IPS-20b (cell line): ENCODE data around the gene INO80E.

ENCODE experiments used
- H3K27ac ChIP-seq: one replicate; pipeline ENCODE4 v1.5.1; 2013; ENCODE audit warnings: low read length
- H3K27me3 ChIP-seq: 2 replicates; pipeline ENCODE4 v1.6.1; 2013; ENCODE audit warnings: mild to moderate bottlenecking, low read length, inconsistent platforms; ENCODE audit not compliant: insufficient read depth
- H3K36me3 ChIP-seq: 2 replicates; pipeline ENCODE4 v1.6.1; 2013; ENCODE audit warnings: low read depth, mild to moderate bottlenecking, inconsistent platforms, low read length, moderate library complexity; ENCODE audit not compliant: insufficient read depth
- H3K4me1 ChIP-seq: 2 replicates; pipeline ENCODE4 v1.6.1; 2013; ENCODE audit warnings: mild to moderate bottlenecking, control low read depth, inconsistent platforms, low read length, moderate library complexity; ENCODE audit not compliant: insufficient read depth
- H3K4me3 ChIP-seq: 2 replicates; pipeline ENCODE4 v1.5.1; 2013; ENCODE audit warnings: mild to moderate bottlenecking, low read length, inconsistent platforms
- H3K9ac ChIP-seq: 2 replicates; pipeline ENCODE4 v1.6.1; 2013; ENCODE audit warnings: low read depth, mild to moderate bottlenecking, inconsistent platforms, low read length, moderate library complexity
- H3K9me3 ChIP-seq: 2 replicates; pipeline ENCODE4 v1.6.1; 2013; ENCODE audit warnings: mild to moderate bottlenecking, low read depth, low read length, inconsistent platforms; ENCODE audit not compliant: insufficient read depth

The INO80E gene

DNA sequence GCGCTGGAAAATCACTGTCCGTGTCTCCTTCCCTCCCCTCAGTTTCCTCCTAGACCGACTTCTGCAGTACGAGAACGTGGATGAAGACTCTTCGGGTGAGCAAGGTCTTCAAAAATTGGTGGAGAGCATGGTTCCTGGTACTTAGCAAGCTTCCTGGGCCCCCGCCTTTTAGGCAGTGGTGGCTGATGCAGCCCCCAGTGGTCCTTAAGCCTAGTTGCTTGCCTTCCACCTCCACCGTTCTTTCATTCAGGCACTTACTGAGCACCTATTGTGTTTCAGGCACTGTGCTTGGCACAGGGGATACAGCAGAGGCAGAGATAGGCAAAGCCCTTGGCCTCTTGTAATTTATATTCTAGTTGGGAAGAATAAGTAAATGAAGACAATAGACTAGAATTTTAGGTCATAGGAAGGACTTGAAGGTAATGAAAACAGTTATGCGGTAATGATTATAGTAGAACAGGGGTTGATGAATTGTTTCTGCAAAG lies 767 bp downstream of the INO80E start:
- Histone ChIP-seq H3K27me3 (no peaks in the 10 kb centered on the region), H3K27ac (no peak overlapping the region)

DNA sequence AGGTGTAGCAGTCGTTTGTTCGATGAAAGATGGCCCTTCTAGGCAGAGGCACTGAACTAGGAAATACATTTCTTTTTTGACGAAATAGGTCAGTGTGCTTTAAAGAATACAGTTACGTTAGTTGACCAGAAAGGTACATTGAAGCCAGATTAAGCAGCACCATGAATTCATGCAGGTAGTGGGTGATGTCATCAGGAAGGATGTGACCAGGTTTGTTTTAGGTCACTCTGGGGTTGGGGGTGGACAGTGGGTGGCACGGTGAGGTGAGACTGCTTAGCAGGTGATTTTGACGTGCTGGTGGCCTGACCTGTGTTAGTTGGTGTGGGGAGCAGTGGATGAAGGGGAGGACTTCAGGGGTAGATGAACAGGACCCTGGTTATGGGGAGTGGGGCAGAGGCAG lies 3.6 kb downstream of the INO80E start:
- no peak overlapping the region for H3K9ac ChIP-seq
- H3K4me1 ChIP-seq: peaks cover 6% of the 10 kb centered on the region; the same call in 1 of the 2 replicates
- H3K36me3 ChIP-seq: peaks cover 16% of the 10 kb centered on the region; the same call in 1 of the 2 replicates
- H3K9me3 ChIP-seq: no peaks in the 10 kb centered on the region
- no peak overlapping the region for H3K27ac ChIP-seq
- no peaks in the 10 kb centered on the region for H3K27me3 ChIP-seq
- H3K4me3 ChIP-seq: no peak overlapping the region

More for the DNA sequence above, 767 bp downstream of the INO80E start:
- Histone ChIP-seq H3K9me3 (no peaks in the 10 kb centered on the region), H3K36me3 (peaks cover 34% of the 10 kb centered on the region), H3K9ac (peak overlapping the region; percentile 93; the same call in 1 of the 2 replicates), H3K4me3 (peak overlapping the region; percentile 87), H3K4me1 (peaks cover 6% of the 10 kb centered on the region; the same call in 1 of the 2 replicates)

DNA sequence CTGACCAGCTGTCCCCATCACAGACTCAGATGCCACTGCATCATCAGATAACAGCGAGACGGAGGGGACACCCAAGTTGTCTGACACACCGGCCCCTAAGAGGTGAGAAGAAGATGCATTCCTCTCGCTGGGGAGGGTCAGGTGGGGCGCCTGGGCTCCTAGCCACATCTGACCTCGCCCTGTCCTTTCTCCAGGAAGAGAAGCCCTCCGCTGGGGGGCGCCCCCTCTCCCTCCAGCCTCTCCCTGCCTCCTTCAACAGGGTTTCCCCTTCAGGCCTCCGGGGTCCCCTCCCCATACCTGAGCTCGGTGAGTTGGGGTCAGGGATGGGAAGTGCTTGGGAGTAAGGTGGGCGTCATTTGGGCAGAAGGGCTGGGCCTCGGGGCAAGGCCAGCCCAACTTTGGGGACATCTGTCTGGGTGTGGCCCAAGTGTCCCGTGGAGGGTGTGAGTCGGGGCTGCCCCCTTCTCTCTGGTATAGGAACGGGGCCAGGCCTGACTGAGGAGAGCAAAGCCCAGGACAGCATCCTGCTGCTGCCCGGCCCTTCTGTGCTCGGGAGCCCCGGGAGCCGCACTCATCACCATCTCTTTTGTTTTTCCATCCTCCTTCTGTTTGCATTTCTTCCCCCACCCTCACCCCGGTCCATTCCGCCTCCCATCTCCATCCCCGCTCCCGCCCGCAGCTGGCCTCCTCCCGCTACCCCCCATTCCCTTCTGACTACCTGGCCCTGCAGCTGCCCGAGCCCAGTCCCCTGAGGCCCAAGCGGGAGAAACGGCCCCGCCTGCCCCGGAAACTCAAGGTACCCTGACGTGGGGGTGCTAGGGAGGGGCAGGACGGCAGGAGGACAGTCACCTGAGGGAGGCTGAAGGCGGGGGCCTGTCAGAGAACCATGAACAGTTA lies 4.9 kb downstream of the INO80E start:
- H3K27ac ChIP-seq: peak overlapping the region; percentile 37
- peak overlapping the region; percentile 54; the same call in 1 of the 2 replicates for H3K4me3 ChIP-seq
- peaks cover 16% of the 10 kb centered on the region; the same call in 1 of the 2 replicates for H3K36me3 ChIP-seq
- no peaks in the 10 kb centered on the region for H3K9me3 ChIP-seq
- peaks cover 6% of the 10 kb centered on the region; the same call in 1 of the 2 replicates for H3K4me1 ChIP-seq
- no peak overlapping the region; the same call in 1 of the 2 replicates for H3K9ac ChIP-seq
- H3K27me3 ChIP-seq: no peaks in the 10 kb centered on the region

DNA sequence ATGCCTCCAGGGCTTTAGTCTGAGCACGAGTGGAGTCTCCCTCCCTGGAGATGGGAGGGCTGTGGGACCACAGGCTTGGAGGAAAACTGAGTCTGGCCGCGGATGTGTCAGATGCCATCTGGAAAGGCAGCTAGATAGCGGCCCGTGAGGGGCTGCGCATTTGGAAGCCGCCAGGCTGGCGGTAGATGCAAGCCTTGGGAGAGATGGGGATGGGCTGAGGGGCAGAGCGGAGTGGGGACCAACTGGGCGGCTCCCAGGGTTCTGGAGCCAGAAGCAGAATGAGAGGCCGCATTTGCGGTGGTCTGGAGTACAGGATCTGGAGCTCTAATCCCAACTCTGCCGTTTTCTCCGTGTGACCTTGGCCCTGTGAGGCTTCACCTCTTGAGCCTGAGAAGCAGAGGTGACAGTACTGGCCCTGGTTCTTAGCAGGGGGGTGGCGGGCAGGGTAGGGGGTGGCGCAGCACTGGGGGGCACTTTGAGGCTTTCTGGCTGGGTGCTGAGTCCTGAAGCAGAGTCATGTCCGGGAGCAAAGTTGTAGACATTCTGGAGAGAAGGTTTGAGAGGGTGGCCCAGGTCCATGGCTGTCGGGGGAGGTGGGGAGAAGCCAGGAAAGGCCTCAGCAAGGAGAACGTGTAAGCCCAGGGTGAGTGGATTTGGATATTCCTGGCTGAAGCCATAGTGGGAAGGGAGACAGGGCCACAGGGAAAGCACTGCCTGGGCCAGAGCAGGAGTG lies 6.7 kb downstream of the INO80E start:
- Histone ChIP-seq H3K4me3 (no peak overlapping the region), H3K9ac (no peak overlapping the region), H3K9me3 (no peaks in the 10 kb centered on the region), H3K27me3 (no peaks in the 10 kb centered on the region), H3K4me1 (peaks cover 2% of the 10 kb centered on the region; the same call in 1 of the 2 replicates), H3K36me3 (peaks cover 8% of the 10 kb centered on the region; the same call in 1 of the 2 replicates), H3K27ac (no peak overlapping the region)

DNA sequence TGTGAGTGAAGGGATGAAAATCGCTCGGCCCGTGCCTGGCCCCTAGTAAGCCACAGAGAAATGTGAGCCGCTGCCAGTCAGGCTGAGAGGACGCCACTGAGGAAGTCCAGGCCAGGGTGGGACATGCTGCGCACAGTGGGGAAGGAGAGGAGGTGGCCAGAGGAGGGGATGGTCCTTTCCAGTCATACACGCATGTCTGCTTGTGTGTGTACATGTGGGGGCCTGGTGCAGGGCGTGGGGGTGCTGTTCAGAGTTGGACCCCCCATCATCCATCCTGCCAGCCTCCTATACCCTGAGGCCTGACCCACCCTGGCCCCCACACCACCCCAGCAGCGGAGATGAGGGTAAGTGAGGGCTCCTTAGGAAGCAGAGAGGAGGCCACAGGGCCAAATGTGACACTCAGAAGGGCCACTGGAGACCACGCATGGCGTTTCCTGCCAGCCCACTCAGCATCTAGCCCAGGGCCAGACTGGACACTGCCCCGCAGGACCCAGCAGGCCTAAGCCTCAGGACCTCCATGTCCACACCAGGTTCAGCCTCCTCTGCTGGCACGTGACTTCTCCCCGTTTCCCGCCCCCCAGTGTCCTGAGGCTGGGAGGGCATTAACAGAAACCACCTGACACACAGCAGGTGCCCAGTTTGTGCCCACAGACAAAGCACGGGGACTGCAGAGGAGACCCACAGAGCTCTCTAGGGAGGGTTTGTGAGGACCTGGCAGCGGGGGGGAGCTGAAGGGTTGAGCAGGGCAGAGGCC lies 7.8 kb downstream of the INO80E start:
- Histone ChIP-seq H3K9ac (no peak overlapping the region), H3K9me3 (no peaks in the 10 kb centered on the region), H3K27me3 (peaks cover 3% of the 10 kb centered on the region), H3K4me1 (peaks cover 2% of the 10 kb centered on the region; the same call in 1 of the 2 replicates), H3K36me3 (no peaks in the 10 kb centered on the region; the same call in 1 of the 2 replicates), H3K4me3 (no peak overlapping the region), H3K27ac (no peak overlapping the region)

DNA sequence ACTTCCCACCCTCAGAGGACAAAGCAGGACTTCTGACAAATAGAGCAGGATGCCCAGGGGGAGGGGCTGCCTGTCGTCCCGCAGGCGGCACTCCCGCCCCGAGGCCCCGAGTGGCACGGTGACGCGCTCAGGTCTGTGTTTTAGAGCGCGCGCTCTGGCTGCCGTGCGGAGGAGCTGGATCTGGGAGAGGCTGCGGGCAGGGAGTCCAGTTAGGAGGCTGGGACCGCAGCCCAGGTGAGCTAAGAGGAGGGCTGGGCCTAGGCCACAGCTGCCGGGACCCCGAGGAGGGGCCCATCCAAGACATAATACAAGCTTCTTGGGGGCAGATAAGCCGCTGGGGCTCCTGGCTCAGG lies 8.4 kb downstream of the INO80E start:
- peaks cover 8% of the 10 kb centered on the region for H3K27me3 ChIP-seq
- H3K9ac ChIP-seq: no peak overlapping the region
- no peak overlapping the region for H3K27ac ChIP-seq
- H3K36me3 ChIP-seq: no peaks in the 10 kb centered on the region; the same call in 1 of the 2 replicates
- H3K4me1 ChIP-seq: peaks cover 2% of the 10 kb centered on the region; the same call in 1 of the 2 replicates
- H3K4me3 ChIP-seq: no peak overlapping the region
- no peaks in the 10 kb centered on the region for H3K9me3 ChIP-seq

DNA sequence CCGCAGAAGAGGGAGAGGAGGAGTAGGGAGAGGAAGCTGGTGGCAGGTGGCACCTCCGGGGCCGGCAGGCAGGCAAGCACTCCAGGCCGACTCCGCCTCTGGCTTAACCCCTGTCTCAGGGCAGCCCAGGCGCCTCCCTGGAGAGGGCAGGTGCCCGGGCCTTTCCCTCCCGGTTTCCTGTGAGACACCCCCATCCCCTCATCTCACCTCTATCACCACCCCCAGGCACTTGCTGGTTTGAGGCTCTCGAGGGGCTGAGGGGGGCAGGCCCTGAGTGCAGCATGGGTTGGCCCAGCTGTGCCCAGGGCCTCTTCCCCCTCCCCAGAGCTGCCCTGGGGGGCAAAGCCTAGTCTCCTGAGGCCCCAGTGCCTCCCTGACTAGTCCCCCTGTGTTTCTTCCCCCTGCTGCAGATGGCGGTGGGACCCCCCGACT lies 8.8 kb downstream of the INO80E start:
- Histone ChIP-seq H3K36me3 (no peaks in the 10 kb centered on the region; the same call in 1 of the 2 replicates), H3K9me3 (no peaks in the 10 kb centered on the region), H3K4me3 (no peak overlapping the region), H3K27ac (no peak overlapping the region), H3K27me3 (peaks cover 12% of the 10 kb centered on the region), H3K9ac (no peak overlapping the region), H3K4me1 (peaks cover 2% of the 10 kb centered on the region; the same call in 1 of the 2 replicates)

DNA sequence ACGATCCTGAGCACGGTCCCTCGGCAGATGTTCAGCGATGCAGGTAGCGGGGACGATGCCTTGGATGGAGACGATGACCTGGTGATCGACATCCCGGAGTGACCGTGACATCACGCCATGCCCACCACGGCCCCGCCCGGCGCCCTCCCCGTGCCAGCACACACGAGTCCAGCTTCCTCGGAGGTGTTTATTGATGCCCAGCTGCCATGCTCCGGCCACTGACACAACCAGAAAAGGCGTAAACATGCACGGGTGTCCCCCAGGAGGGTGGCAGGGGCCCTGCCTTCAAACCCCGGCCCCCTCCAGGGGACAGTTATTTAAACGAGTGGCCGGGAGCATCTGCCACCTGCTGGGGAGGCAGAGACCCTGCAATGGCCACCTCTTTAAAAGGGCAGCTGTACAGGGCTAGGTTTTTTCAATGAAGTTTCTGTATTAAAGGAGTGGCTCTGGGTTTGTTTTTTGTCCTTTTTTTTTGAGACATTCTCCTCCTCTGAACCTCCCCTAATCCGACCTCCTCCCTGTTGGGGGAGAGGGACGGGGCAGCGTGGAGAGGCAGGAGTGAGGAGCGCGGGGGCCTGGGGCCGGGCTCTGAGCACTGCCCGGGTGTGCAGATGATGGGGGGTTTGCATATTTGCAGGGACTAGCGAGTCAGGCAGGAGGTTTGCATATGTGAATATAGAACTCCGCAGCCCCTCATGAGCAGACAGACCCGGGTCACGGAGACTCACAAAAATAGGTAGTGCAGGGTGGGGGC lies 9.5 kb downstream of the INO80E start:
- no peak overlapping the region for H3K27ac ChIP-seq
- no peak overlapping the region for H3K4me3 ChIP-seq
- no peak overlapping the region for H3K9ac ChIP-seq

DNA sequence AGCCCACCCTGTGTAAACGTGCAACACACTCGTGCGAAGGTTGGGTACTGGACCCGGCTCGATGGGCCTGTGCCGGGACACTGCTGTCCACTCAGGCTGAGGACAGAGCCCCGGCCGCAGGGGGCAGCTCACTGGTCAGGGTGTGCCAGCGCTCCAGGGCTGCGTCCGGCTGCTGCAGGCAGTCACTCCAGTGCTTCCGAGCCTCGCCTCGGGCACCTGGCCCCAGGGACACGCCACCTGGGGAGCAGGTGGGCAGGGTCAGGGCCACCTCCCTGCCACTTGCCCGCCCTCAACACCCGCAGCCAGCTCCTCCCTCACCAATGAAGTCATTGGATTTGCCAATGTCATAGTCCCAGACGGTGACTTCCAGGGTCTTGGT lies 10.0 kb downstream of the INO80E start:
- Histone ChIP-seq H3K36me3 (no peaks in the 10 kb centered on the region; the same call in 1 of the 2 replicates), H3K4me1 (peaks cover 2% of the 10 kb centered on the region; the same call in 1 of the 2 replicates), H3K9ac (no peak overlapping the region), H3K27me3 (peaks cover 22% of the 10 kb centered on the region), H3K4me3 (no peak overlapping the region), H3K9me3 (no peaks in the 10 kb centered on the region), H3K27ac (no peak overlapping the region)

More for the DNA sequence above, 9.5 kb downstream of the INO80E start:
- Histone ChIP-seq H3K36me3 (no peaks in the 10 kb centered on the region; the same call in 1 of the 2 replicates), H3K4me1 (peaks cover 2% of the 10 kb centered on the region; the same call in 1 of the 2 replicates), H3K9me3 (no peaks in the 10 kb centered on the region), H3K27me3 (peaks cover 19% of the 10 kb centered on the region)

DNA sequence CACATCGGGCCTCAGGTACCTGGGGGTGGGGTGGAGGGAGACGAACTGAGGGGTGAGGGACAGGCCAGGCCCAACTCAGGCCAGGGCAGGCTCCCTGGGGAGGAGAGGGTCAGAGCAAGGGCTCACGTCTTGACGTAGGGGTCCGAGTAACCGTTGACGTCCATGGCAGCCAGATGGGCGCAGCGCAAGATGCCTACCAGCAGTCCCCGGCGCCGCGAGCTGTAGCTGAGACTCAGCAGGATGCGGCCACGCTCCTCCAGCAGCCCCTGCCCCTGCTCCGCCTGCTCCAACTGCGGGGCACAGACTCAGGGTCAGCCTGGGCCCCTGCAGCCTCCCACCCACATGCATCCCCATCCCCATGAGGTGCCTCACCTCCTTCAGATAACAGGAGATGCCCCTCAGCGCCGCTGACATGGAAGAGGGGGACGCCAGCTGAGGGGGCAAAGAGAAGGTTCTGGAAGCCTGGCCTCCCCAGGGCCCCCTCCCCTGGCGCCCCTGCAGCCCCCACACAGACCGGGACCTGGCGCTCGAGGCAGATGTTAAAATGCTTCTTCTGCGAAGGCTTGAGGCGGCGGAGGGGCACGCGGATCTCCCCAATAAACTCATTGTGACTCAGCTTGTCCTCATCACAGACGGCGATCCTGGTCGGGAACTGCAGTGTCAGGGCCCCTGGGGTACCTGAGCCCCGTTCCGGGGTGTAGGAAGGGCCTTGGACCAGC lies 10.8 kb downstream of the INO80E start:
- Histone ChIP-seq H3K9me3 (no peaks in the 10 kb centered on the region), H3K27me3 (peaks cover 27% of the 10 kb centered on the region), H3K36me3 (no peaks in the 10 kb centered on the region; the same call in 1 of the 2 replicates), H3K4me3 (no peak overlapping the region), H3K9ac (no peak overlapping the region), H3K27ac (no peak overlapping the region), H3K4me1 (no peaks in the 10 kb centered on the region; the same call in 1 of the 2 replicates)
